ENCODE results near the gene GPR153.

Gene GPR153

DNA sequence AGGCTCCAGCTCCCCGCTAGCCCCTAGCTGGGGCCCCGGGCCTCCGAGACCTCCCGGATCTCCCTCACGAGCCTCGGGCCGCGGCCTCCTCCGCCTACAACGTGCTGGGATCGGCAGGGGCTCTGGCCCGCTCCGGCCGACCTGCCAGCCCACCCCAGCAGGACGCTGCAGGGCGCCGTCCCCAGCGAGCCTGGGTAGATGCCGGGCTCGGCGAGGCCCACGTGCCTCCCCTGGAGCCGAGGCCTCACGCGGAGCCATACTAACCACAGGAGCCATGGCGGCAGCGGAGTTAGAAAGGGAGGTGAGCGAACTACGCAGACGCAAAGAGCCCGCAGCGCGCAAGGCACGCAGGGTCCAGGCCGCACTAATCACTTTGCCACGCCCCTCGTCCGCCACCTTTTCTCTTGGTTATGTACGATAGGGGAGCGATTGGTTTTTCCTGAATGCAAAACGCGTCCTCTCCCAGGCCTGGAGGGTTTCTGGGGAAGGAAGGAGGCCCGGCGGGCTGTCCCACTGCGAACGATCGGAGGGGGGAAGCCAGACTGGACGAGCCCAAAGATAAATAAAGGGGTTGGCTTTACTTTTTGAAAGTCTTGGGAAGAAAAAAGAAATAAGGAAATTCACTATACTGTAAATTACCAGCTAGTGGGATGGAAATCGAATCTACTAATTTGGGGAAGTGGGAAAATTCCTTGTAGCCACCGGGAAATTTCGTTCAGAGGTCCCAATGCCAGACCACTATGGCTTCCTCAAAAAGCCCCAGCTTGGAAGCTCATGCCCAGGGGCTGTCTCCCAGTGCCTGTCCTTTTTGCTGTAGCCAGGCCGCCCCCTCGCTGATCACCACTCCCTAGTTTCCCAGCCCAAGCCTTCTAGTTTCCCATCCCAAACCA, 61.4 kb downstream of the GPR153 start, which contains the start of gene RPL22:
Gene RPL22 (minus strand): TSS at position 298 of the 890 bp plus-strand sequence. CDS start 22 bp downstream, at position 276.
- DNase-seq = peak; percentile 99

DNA sequence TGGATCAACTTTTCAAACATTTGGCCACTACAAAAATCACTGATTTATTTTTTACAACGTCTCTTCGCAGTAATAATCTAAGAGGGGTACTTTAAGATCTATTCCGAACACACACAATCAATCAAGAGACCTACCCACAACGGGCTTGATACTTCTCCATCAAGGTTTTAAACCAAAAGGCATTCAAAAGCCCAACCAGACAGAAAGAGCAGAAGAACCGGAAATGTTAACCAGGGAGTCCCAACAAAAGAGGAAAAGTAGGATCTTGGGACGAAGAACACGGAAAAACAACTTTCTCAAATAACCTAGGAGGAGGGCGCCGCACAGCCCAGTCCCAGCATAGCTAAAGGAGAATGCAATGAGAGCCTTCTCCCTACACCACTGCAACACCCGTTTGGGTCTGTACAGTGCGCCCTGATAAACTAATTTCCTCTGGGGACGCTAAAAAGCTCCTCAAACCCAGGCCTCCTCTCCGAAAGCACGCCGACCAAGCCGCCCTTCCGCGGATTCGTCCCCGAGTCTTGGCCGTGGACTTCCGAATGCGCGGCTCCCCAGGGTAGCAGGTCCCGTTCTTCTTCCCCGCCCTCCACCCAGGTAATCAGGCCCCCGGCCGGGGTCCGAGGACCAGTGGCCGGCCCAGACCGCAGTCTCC, 62.1 kb downstream of the GPR153 start:
- DNase-seq = peak in 3 of 4 experiments; percentile 26 to 52 (median 40)

DNA sequence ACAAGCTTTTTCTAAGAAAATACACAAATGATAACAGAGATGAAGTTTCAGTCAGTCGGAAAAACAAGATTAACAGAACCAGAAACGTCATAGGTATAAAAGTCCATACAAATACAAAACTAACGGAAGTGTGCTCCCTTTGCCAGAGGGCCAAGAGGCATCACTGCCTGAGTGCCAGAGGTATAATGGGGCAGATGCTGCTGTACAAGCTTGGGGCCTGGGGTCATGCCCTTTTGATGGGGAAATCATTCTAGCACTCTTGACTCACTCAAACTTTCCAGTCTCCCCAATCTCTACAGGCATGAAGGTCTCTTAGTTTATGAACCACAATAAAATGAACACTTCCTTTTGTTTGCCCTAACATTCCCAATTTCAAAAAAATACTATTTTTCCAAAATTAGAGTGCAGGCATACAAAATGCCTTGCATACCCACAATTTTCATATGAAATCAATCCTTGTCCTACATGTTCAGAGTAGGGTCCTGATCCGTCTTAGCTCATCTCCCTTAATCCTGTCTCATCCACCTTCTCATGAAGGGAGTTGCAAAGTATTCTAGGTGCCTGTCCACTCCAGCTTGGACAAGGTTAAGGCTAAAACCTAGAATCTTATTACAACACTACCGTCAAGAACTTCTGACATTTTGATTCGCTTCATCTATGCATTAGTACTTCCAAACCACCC, 63.0 kb downstream of the GPR153 start:
- DNase-seq = no peak
